Myocyte (in vitro differentiated cells): ENCODE measurements around the gene CCRL2. TPM values are rescaled to one million over a fixed set of nuclear protein-coding genes. Genes with fewer than 3 reads are reported as not detected.

ENCODE experiments used
- DNase-seq: peaks from one replicate; pipeline ENCODE4 v3.0.0-alpha.2; 2012; ENCODE audit warnings: low read depth
- polyA plus RNA-seq: library from polyadenylated mRNA; unstranded; fragments of >200 nt; gene quantifications from one replicate; pipeline ENCODE4 v1.2.1, GENCODE V29; 2012; ENCODE audit warnings: missing spikeins
- total RNA-seq: library from RNA; depleted of rRNA; stranded (reverse); fragments of >200 nt; gene quantifications from 2 replicates; pipeline ENCODE4 v1.2.3, GENCODE V29; 2014

The CCRL2 gene
- 0.78 and 2.1 TPM in 2 replicates for total RNA-seq
- polyA plus RNA-seq: 0.87 TPM

- peak; percentile 71 for DNase-seq
Observed at GRCh38 chr3:46406788-46407611, at the start of gene CCRL2, which contains the start of gene CCR5AS. Gene CCRL2 (plus strand): TSS chr3:46407259. CDS start chr3:46408080, 821 bp downstream. Gene CCR5AS (minus strand): TSS chr3:46407066.

- no peak for DNase-seq
Observed at GRCh38 chr3:46358466-46358865, 48.6 kb upstream of the CCRL2 start.

GRCh38 chr3:46359733-46360493 lies 47.1 kb upstream of the CCRL2 start:
- peak; percentile 45 for DNase-seq

GRCh38 chr3:46360907-46361306 lies 46.2 kb upstream of the CCRL2 start:
- DNase-seq: peak; percentile 47

- DNase-seq: peak; percentile 40
Observed at GRCh38 chr3:46361408-46362283, 45.4 kb upstream of the CCRL2 start.

- no peak for DNase-seq
Observed at GRCh38 chr3:46365041-46365440, 42.0 kb upstream of the CCRL2 start.

GRCh38 chr3:46365737-46366524 lies 41.1 kb upstream of the CCRL2 start:
- DNase-seq: no peak

GRCh38 chr3:46367811-46368210 lies 39.2 kb upstream of the CCRL2 start:
- no peak for DNase-seq

- DNase-seq: peak; percentile 60
Observed at GRCh38 chr3:46368569-46368968, 38.5 kb upstream of the CCRL2 start.

GRCh38 chr3:46369151-46369550 lies 37.9 kb upstream of the CCRL2 start:
- DNase-seq: no peak

- no peak for DNase-seq
Observed at GRCh38 chr3:46369675-46370132, 37.4 kb upstream of the CCRL2 start.

GRCh38 chr3:46370839-46371518 lies 36.1 kb upstream of the CCRL2 start, which contains the start of gene CCR5:
Gene CCR5 (plus strand): TSS chr3:46370946. CDS start chr3:46372903, 1,957 bp downstream.
- DNase-seq: no peak

- DNase-seq: peak; percentile 13
Observed at GRCh38 chr3:46371519-46372340, 35.3 kb upstream of the CCRL2 start.

- DNase-seq: peak; percentile 56
Observed at GRCh38 chr3:46372492-46373359, 34.3 kb upstream of the CCRL2 start.

- no peak for DNase-seq
Observed at GRCh38 chr3:46374755-46375154, 32.3 kb upstream of the CCRL2 start.

GRCh38 chr3:46375218-46375617 lies 31.8 kb upstream of the CCRL2 start:
- no peak for DNase-seq

GRCh38 chr3:46375814-46376213 lies 31.2 kb upstream of the CCRL2 start:
- no peak for DNase-seq
